A673 (cell line): ENCODE results near the gene CNGA4.

ENCODE experiments used
- EZH2 ChIP-seq: fragments of 200-600 bp; sonication (generic); IDR thresholded peaks from 2 replicates; pipeline ENCODE4 v1.6.1; 2017; ENCODE audit warnings: borderline replicate concordance, low read depth, mild to moderate bottlenecking, mixed read lengths, antibody characterized with exemption, low read length; ENCODE audit not compliant: poor library complexity, severe bottlenecking
- TF ChIP-seq, protein P1 (sequence below): fragments of 300-800, 200-600 bp; sonication (generic); conservative IDR thresholded peaks from 2 replicates; pipeline ENCODE4 v1.5.1; 2017; ENCODE audit warnings: low read depth, mild to moderate bottlenecking, antibody characterized with exemption, low read length, moderate library complexity, mixed read lengths

DNA sequence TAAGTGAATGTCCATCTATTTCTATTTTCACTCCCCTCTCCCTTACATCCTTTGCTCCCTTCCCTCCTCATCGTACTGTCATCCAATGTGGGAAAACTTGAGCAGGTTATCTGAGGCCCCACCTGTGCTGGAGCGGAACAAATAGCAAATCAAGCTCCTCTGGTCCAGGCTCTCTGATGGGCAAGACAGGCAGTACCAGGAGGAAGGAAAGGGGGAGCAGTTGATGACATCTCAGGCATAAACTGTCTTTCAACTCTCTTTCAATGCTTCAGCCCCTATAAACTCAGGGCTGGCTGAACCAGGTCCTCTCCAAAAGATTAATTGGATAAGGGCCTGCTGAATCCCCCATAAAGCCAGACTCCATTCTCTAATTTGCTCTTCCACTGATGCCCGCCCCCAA lies 19.3 kb downstream of the CNGA4 start:
- TF ChIP-seq, protein P1, sequence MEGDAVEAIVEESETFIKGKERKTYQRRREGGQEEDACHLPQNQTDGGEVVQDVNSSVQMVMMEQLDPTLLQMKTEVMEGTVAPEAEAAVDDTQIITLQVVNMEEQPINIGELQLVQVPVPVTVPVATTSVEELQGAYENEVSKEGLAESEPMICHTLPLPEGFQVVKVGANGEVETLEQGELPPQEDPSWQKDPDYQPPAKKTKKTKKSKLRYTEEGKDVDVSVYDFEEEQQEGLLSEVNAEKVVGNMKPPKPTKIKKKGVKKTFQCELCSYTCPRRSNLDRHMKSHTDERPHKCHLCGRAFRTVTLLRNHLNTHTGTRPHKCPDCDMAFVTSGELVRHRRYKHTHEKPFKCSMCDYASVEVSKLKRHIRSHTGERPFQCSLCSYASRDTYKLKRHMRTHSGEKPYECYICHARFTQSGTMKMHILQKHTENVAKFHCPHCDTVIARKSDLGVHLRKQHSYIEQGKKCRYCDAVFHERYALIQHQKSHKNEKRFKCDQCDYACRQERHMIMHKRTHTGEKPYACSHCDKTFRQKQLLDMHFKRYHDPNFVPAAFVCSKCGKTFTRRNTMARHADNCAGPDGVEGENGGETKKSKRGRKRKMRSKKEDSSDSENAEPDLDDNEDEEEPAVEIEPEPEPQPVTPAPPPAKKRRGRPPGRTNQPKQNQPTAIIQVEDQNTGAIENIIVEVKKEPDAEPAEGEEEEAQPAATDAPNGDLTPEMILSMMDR = no peak
- TF ChIP-seq EZH2 = no peak
